ENCODE data around the gene SEMA3G.

Gene SEMA3G

DNA sequence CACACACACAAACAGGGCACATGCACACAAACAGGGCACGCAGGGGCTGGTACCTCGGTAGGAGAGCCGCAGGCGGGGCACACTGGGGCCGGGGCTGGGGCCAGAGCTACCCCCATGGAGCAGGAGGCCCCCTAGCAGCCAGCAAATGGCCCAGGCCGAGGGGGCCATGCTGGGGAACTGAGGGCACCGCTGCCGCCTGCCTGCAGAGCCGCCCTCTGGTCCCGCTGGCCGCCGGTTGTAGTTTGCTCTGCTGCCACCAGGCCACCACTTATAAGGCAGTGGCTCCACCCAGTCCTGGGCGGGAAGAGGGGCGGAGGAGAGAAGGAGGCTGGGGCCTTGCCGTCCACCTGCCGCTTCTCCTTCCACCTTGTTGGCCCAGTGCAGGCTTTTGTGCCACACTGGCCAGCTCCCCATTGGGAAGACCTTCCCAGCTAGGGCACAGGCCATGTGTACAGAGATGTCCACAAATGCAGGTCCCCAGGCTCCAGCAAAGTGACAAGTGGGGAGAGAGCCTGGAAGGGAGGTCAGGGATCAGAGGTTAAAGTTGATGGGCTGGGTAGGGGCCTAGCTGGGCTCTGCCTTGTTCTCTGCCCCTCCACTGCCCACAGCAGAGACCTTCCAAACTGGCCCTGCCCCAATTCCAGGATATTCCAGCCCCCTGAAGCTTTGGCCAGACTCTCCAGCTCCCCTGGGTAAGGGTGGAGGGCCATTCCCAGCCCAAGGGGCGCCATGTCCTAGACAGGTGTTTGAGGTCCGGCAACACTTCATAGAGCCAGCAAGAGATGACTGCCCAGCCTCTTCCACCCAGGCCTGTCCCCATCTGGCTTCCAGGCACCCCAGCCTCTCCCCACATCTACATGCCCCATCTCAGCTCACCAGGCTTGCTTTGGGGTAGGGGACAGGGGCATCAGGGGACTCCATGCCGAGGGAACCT lies at the start of gene SEMA3G:
SEMA3G (minus strand) TSS at position 244 of the 934 bp plus-strand sequence; CDS start at position 168, 76 bp downstream.
- DNase-seq (ENCODE audit: low read depth) = peak; percentile 56

DNA sequence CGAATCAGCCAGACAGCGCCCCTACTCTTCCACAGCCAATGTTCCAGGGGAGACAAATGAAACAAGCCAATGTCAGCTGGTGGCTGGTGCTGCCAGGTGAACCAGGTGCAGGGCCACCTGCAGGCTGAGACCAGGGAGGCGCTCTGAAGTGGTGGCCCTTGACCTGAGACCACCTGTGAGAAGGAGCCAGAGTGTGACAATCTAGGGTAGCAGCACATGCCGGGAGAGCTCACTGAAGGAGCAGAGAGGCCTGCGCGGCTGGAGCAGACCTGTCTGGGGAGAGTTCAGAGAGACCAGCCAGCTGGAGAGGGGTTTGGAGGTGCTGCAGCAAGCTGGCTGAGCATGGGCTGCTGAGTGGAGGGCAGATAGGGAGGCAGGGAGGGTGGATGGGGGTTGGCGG lies 49.5 kb upstream of the SEMA3G start:
- DNase-seq (ENCODE audit: low read depth) = no peak

GRCh38 chr3:52493232-52494017 lies 48.5 kb upstream of the SEMA3G start:
- no peak for DNase-seq (ENCODE audit: low read depth)

GRCh38 chr3:52492059-52492458 lies 47.2 kb upstream of the SEMA3G start:
- DNase-seq (ENCODE audit: low read depth) = no peak

- peak; percentile 88 for DNase-seq (ENCODE audit: low read depth)
These were observed 46.1 kb upstream of the SEMA3G start for GRCh38 chr3:52490939-52491526.

DNA sequence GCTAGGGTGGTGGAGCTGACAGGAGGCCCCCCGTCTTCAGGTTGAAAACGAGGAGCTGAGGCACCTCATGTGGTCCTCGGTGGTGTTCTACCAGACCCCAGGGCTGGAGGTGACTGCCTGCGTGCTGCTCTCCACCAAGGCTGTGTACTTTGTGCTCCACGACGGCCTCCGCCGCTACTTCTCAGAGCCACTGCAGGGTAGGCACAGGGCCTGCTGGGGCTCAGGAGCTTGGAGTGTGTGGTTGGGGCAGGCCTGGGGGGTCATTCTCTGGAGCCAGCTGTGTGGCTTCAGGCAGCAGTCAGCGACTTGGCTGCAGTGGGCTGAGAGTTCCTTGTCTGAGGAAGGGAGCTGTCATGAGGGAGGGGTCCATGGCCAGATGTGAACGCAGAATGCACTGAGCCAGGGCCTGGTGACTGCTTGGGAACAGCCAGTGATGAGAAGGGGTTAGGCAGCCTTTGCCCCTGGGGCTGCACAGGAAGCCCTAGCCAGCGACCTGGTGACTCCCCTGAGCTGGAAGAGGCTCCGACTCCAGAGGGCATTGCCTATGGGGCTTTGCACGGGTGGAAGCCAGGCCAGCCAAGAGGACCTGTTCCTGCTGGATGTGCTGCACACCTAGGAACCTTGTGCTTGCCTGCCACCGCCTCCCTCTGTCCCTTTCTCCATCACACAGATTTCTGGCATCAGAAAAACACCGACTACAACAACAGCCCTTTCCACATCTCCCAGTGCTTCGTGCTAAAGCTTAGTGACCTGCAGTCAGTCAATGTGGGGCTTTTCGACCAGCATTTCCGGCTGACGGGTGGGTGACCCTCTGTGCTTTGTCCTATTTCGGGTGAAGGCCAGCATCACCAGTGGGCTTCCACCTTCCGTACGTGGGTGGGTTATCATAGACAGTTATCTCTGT lies 45.4 kb upstream of the SEMA3G start:
- DNase-seq (ENCODE audit: low read depth) = no peak

DNA sequence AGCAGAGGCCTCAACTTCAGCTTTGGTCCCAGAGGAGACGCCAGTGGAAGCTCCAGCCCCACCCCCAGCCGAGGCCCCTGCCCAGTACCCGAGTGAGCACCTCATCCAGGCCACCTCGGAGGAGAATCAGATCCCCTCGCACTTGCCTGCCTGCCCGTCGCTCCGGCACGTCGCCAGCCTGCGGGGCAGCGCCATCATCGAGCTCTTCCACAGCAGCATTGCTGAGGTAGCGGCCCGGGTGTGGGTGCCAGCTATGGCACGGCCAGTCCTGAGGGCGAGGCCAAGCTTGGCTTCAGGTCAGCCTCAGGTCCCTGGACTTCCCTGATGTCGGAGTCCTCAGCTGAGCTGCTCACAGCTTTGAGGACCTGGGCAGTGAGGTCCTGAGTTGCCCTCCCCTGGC lies 44.5 kb upstream of the SEMA3G start:
- DNase-seq (ENCODE audit: low read depth) = no peak

- DNase-seq (ENCODE audit: low read depth) = no peak
These were observed 43.8 kb upstream of the SEMA3G start for GRCh38 chr3:52488746-52489145.

DNA sequence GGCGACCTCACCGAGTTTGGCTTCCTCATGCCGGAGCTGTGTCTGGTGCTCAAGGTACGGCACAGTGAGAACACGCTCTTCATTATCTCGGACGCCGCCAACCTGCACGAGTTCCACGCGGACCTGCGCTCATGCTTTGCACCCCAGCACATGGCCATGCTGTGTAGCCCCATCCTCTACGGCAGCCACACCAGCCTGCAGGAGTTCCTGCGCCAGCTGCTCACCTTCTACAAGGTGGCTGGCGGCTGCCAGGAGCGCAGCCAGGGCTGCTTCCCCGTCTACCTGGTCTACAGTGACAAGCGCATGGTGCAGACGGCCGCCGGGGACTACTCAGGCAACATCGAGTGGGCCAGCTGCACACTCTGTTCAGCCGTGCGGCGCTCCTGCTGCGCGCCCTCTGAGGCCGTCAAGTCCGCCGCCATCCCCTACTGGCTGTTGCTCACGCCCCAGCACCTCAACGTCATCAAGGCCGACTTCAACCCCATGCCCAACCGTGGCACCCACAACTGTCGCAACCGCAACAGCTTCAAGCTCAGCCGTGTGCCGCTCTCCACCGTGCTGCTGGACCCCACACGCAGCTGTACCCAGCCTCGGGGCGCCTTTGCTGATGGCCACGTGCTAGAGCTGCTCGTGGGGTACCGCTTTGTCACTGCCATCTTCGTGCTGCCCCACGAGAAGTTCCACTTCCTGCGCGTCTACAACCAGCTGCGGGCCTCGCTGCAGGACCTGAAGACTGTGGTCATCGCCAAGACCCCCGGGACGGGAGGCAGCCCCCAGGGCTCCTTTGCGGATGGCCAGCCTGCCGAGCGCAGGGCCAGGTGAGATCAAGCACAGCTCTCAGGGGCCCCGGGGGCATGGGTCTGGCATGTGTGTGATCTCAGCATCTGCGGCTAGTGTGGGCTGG lies 43.1 kb upstream of the SEMA3G start:
- DNase-seq (ENCODE audit: low read depth) = no peak

GRCh38 chr3:52487050-52487787 lies 42.3 kb upstream of the SEMA3G start:
- DNase-seq (ENCODE audit: low read depth) = no peak

DNA sequence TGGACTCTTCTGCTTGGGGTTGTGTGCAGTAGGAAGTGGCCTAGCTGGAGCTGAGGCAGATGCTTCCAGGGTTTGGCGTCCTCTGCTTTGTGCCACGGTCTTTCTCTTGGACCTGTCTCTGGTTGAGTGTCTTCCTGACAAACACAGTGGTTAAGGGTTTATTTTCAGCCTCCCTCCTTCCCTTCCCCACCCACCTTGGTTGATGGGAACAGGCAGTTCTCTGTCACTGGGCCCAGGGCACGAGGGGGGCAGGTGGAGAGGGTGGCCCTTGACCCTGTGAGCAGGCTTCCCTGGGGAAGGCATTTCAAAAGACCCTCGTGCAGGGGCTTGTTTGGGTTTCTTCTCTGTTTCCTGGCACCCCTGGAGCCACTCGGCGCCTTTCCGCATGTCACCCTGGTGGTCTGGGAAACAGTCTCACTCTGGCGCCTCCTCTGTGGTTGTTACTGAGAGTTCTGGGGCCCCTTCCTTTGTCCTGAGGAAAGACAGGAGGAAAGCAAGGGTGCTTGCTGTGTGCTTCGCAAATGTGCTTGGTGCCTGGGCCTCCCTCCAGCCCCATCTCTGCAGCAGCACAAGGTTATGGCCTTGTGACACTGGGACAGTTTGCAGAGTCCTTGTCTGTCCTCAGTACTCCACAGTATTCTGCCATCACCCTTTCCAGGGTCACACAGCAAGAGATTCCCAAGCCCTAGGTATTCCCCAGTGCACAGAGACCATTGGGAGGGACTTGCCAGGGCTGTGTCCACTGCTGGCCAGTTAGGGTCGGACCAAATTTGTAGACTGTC lies 40.0 kb upstream of the SEMA3G start:
- DNase-seq (ENCODE audit: low read depth) = no peak

- DNase-seq (ENCODE audit: low read depth) = no peak
These were observed 38.9 kb upstream of the SEMA3G start for GRCh38 chr3:52483577-52484381.

GRCh38 chr3:52483081-52483480 lies 38.2 kb upstream of the SEMA3G start:
- no peak for DNase-seq (ENCODE audit: low read depth)

GRCh38 chr3:52481819-52482521 lies 37.1 kb upstream of the SEMA3G start:
- peak; percentile 36 for DNase-seq (ENCODE audit: low read depth)

DNA sequence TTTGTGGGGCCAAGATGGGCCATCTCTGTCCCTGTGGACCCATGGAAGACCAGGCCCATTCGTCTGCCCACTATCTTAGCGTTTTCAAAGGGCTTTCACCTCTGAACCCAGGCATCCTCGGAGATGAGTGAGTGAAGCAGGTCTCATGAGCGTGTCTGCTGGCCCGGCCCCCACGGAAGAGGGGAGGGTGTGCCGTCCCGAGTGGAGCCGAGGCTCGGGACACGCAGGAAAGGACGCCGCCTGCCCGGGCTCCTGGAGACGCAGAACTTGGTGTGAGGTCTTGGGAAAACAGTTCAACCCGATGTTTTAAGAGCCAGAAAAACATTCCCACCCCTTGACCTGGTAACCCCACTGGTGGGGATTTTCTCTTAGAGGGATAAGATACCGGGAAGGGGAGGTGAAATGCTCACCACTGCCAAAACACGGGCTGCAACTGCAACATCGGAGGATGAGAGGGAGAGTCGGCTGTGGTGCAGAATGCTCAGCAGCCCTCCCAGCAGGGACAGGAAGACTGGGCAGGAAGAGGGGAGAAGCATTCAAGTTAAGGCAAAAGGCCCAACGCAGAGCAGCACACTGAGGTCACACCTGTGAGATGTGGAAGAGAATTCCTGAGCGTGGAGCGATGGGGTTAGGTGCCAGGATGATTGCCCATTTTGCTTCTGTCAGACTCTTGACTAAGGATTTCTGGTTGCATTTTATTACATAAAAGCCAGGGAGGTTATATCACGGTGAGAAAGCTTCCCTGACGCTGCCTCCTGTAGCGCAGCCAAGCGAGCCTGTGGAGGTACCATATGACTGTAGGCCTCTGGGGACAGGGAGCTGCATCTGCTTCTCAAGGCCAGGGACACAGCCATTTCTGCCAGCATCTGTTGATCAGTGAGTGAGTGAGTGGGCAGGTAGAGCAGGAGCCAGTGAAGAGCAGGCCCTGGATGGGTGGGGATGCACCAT lies 36.1 kb upstream of the SEMA3G start:
- no peak for DNase-seq (ENCODE audit: low read depth)

- DNase-seq (ENCODE audit: low read depth) = no peak
These were observed 35.1 kb upstream of the SEMA3G start for GRCh38 chr3:52479877-52480575.

Measured in ELR (cell line).